ENCODE data around the gene TPT1.
"Not testable (repeated sequence)": the region's sequence is repeated elsewhere in the genome, so short reads cannot be mapped to it uniquely, and the experiment has no call there.

The TPT1 gene

GRCh38 chr13:45341034-45341798 is at the start of gene TPT1:
Gene TPT1, minus strand, starts transcription at chr13:45341183. Its CDS starts 114 bp downstream, at chr13:45341069.
- peak; percentile 86 for DNase-seq (ENCODE audit: low read depth)

- DNase-seq (ENCODE audit: low read depth): not testable (repeated sequence)
Measured at GRCh38 chr13:45390348-45390747, 49.4 kb upstream of the TPT1 start.

- no peak for DNase-seq (ENCODE audit: low read depth)
Measured at GRCh38 chr13:45388664-45389063, 47.7 kb upstream of the TPT1 start.

- DNase-seq (ENCODE audit: low read depth): not testable (repeated sequence)
Measured at GRCh38 chr13:45386892-45387575, 46.1 kb upstream of the TPT1 start.

GRCh38 chr13:45385907-45386553 is 45.0 kb upstream of the TPT1 start:
- no peak for DNase-seq (ENCODE audit: low read depth)

GRCh38 chr13:45385320-45385719 is 44.3 kb upstream of the TPT1 start:
- no peak for DNase-seq (ENCODE audit: low read depth)

GRCh38 chr13:45384474-45385174 is 43.6 kb upstream of the TPT1 start:
- DNase-seq (ENCODE audit: low read depth): no peak

- not testable (repeated sequence) for DNase-seq (ENCODE audit: low read depth)
Measured at GRCh38 chr13:45382739-45383138, 41.8 kb upstream of the TPT1 start.

GRCh38 chr13:45381196-45381595 is 40.2 kb upstream of the TPT1 start:
- DNase-seq (ENCODE audit: low read depth): no peak

- DNase-seq (ENCODE audit: low read depth): not testable (repeated sequence)
Measured at GRCh38 chr13:45380708-45381107, 39.7 kb upstream of the TPT1 start.

GRCh38 chr13:45379516-45379915 is 38.5 kb upstream of the TPT1 start:
- not testable (repeated sequence) for DNase-seq (ENCODE audit: low read depth)

- not testable (repeated sequence) for DNase-seq (ENCODE audit: low read depth)
Measured at GRCh38 chr13:45378786-45379185, 37.8 kb upstream of the TPT1 start.

GRCh38 chr13:45377314-45377713 is 36.3 kb upstream of the TPT1 start:
- DNase-seq (ENCODE audit: low read depth): not testable (repeated sequence)

GRCh38 chr13:45376651-45377050 is 35.7 kb upstream of the TPT1 start:
- DNase-seq (ENCODE audit: low read depth): not testable (repeated sequence)

- no peak for DNase-seq (ENCODE audit: low read depth)
Measured at GRCh38 chr13:45374917-45375316, 33.9 kb upstream of the TPT1 start.

GRCh38 chr13:45373162-45373547 is 32.2 kb upstream of the TPT1 start:
- DNase-seq (ENCODE audit: low read depth): no peak

GRCh38 chr13:45372189-45373161 is 31.5 kb upstream of the TPT1 start:
- DNase-seq (ENCODE audit: low read depth): no peak

- no peak for DNase-seq (ENCODE audit: low read depth)
Measured at GRCh38 chr13:45370922-45371406, 30.0 kb upstream of the TPT1 start.

GRCh38 chr13:45369116-45369515 is 28.1 kb upstream of the TPT1 start:
- DNase-seq (ENCODE audit: low read depth): no peak

GRCh38 chr13:45368571-45368970 is 27.6 kb upstream of the TPT1 start:
- no peak for DNase-seq (ENCODE audit: low read depth)

- DNase-seq (ENCODE audit: low read depth): no peak
Measured at GRCh38 chr13:45368005-45368404, 27.0 kb upstream of the TPT1 start.
